Liver (tissue), 9 donors: ENCODE results near the gene DNAH6. TPM values are rescaled to one million over a fixed set of nuclear protein-coding genes. Genes with fewer than 3 reads are reported as not detected.

Source experiments
- DNase-seq: peaks from one replicate; pipeline ENCODE4 v3.0.0-alpha.2; 2017; ENCODE audit warnings: low spot score
- H3K27ac ChIP-seq, 2 donors: one replicate each; pipeline ENCODE4 v1.7.0; 2013; ENCODE audit warnings: inconsistent platforms in 2 of 2, low read length in 2 of 2, control low read depth in 1 of 2, low read depth in 1 of 2, mild to moderate bottlenecking in 1 of 2
- H3K27me3 ChIP-seq, 4 donors: one replicate each; pipeline versions ENCODE4 v1.6.1 to v1.7.0; 2013; ENCODE audit warnings: low read length in 3 of 4, inconsistent platforms in 1 of 4, mild to moderate bottlenecking in 1 of 4, moderate library complexity in 1 of 4; ENCODE audit not compliant: control insufficient read depth in 4 of 4, insufficient read depth in 4 of 4
- H3K36me3 ChIP-seq, 4 donors: one replicate each; pipeline versions ENCODE4 v1.6.1 to v1.7.0; 2013; ENCODE audit warnings: low read length in 3 of 4, mild to moderate bottlenecking in 3 of 4, low read depth in 1 of 4, moderate library complexity in 1 of 4; ENCODE audit not compliant: control insufficient read depth in 4 of 4, insufficient read depth in 3 of 4
- H3K4me1 ChIP-seq, 4 donors: one replicate each; pipeline versions ENCODE4 v1.6.1 to v1.7.0; 2013; ENCODE audit warnings: low read length in 3 of 4, mild to moderate bottlenecking in 3 of 4, moderate library complexity in 1 of 4; ENCODE audit not compliant: control insufficient read depth in 4 of 4, insufficient read depth in 4 of 4
- H3K4me3 ChIP-seq, 3 donors: one replicate each; pipeline versions ENCODE4 v1.6.1 to v1.7.0; 2013; ENCODE audit warnings: low read length in 3 of 3, control low read depth in 1 of 3, low read depth in 1 of 3, mild to moderate bottlenecking in 1 of 3
- H3K9ac ChIP-seq, 2 donors: one replicate each; pipeline ENCODE4 v1.7.0; 2013; ENCODE audit warnings: low read length in 2 of 2, mild to moderate bottlenecking in 2 of 2, moderate library complexity in 2 of 2, control low read depth in 1 of 2, low read depth in 1 of 2
- H3K9me3 ChIP-seq, 4 donors: one replicate each; pipeline versions ENCODE4 v1.6.1 to v1.7.0; 2013; ENCODE audit warnings: low read length in 3 of 4; ENCODE audit not compliant: control insufficient read depth in 4 of 4
- ATF3 ChIP-seq: IDR thresholded peaks from 2 replicates; pipeline ENCODE4 v1.6.1; 2016; ENCODE audit warnings: antibody characterized with exemption
- CTCF ChIP-seq: fragments of 150-350 bp; IDR thresholded peaks from 2 replicates; pipeline ENCODE4 v1.5.1; 2017; ENCODE audit warnings: improper control_type of control experiment, low read depth, low read length; ENCODE audit not compliant: missing input control
- EGR1 ChIP-seq, 2 donors: IDR thresholded peaks; 2 replicates each; pipeline ENCODE4 v1.6.1; 2016 to 2018; ENCODE audit warnings: antibody characterized with exemption in 2 of 2, low read depth in 2 of 2
- FOXA1 ChIP-seq: IDR thresholded peaks from 2 replicates; pipeline ENCODE4 v1.6.1; 2016; ENCODE audit warnings: antibody characterized with exemption
- FOXA2 ChIP-seq: IDR thresholded peaks from 2 replicates; pipeline ENCODE4 v1.6.1; 2016; ENCODE audit warnings: antibody characterized with exemption
- GABPA ChIP-seq, 2 donors: IDR thresholded peaks in 1 of 2; conservative IDR thresholded peaks in 1 of 2; 2 replicates each; pipeline ENCODE4 v1.6.1; 2016; ENCODE audit warnings: antibody characterized with exemption in 2 of 2, mild to moderate bottlenecking in 1 of 2, moderate library complexity in 1 of 2
- HNF4A ChIP-seq, 2 donors: conservative IDR thresholded peaks; 2 replicates each; pipeline ENCODE4 v1.6.1; 2016; ENCODE audit warnings: antibody characterized with exemption in 2 of 2, mild to moderate bottlenecking in 2 of 2
- HNF4G ChIP-seq: IDR thresholded peaks from 2 replicates; pipeline ENCODE4 v1.6.1; 2016; ENCODE audit warnings: antibody characterized with exemption
- JUND ChIP-seq, 2 donors: IDR thresholded peaks; 2 replicates each; pipeline ENCODE4 v1.6.1; 2016; ENCODE audit warnings: antibody characterized with exemption in 2 of 2
- MAX ChIP-seq: IDR thresholded peaks from 2 replicates; pipeline ENCODE4 v1.6.1; 2016; ENCODE audit warnings: antibody characterized with exemption
- NR2F2 ChIP-seq: IDR thresholded peaks from 2 replicates; pipeline ENCODE4 v1.6.1; 2016; ENCODE audit warnings: antibody characterized with exemption
- RAD21 ChIP-seq, 2 donors: IDR thresholded peaks; 2 replicates each; pipeline ENCODE4 v1.6.1; 2016; ENCODE audit warnings: antibody characterized with exemption in 2 of 2, mild to moderate bottlenecking in 2 of 2
- REST ChIP-seq: IDR thresholded peaks from 2 replicates; pipeline ENCODE4 v1.6.1; 2016; ENCODE audit warnings: antibody characterized with exemption, mild to moderate bottlenecking
- RXRA ChIP-seq, 2 donors: IDR thresholded peaks; 2 replicates each; pipeline ENCODE4 v1.6.1; 2017 to 2018; ENCODE audit warnings: antibody characterized with exemption in 2 of 2, mild to moderate bottlenecking in 1 of 2
- SP1 ChIP-seq: IDR thresholded peaks from 2 replicates; pipeline ENCODE4 v1.6.1; 2018; ENCODE audit warnings: antibody characterized with exemption, mild to moderate bottlenecking
- TAF1 ChIP-seq: conservative IDR thresholded peaks from 2 replicates; pipeline ENCODE4 v1.6.1; 2016; ENCODE audit warnings: antibody characterized with exemption, mild to moderate bottlenecking
- YY1 ChIP-seq: IDR thresholded peaks from 2 replicates; pipeline ENCODE4 v1.6.1; 2016; ENCODE audit warnings: antibody characterized with exemption, mild to moderate bottlenecking
- ZBTB33 ChIP-seq: IDR thresholded peaks from 2 replicates; pipeline ENCODE4 v1.6.1; 2016; ENCODE audit warnings: antibody characterized with exemption
- WGBS: extraction: QIAGEN DNeasy Blood & Tissue Kit; methylation state at CpG from one replicate; pipeline ENCODE4 v1.1.7; 2013; 5-methylcytosine and 5-hydroxymethylcytosine counted together
- polyA plus RNA-seq, 2 donors: library from polyadenylated mRNA; stranded (reverse) in 1 of 2; unstranded in 1 of 2; fragments of 200-250 nt in 1 of 2; fragments of >200 nt in 1 of 2; fragmentation: Nextera tagmentation in 1 of 2; extraction: Ambion mirVana in 1 of 2; gene quantifications; one replicate each; pipeline versions ENCODE4 v1.2.1 to v1.2.3, GENCODE V29; 2013 to 2015
- total RNA-seq, 2 donors: library from RNA; depleted of rRNA; stranded (reverse); fragments of >200 nt; gene quantifications; one replicate each; pipeline ENCODE4 v1.2.3, GENCODE V29; 2014
- donor health status: healthy.
- donor health status: healthy.
- donor health status: healthy.
- donor health status: healthy.
- donor health status: healthy.

DNAH6 gene
- total and polyA plus RNA-seq, 4 donors, result 0.32 to 1.6 (median 0.59) TPM

GRCh38 chr2:84829693-84830092 is 313.4 kb downstream of the DNAH6 start:
- 93% methylated on average over 2 of the region's 2 CpGs for WGBS
- Histone ChIP-seq H3K9ac (no peak overlapping the region), H3K4me3 (no peak overlapping the region), H3K9me3 (no peaks in the 10 kb centered on the region), H3K4me1 (peaks cover 0 to 6% (median 5%) of the 10 kb centered on the region in 4 donors), H3K27ac (no peak overlapping the region), H3K36me3 (no peaks in the 10 kb centered on the region), H3K27me3 (no peaks in the 10 kb centered on the region)
- no peak for TF ChIP-seq FOXA1
- TF ChIP-seq RAD21 (IDR thresholded peaks at IDR 0.05), result no peak
- no peak for TF ChIP-seq HNF4G
- TF ChIP-seq EGR1 (IDR thresholded peaks at IDR 0.05; ENCODE audit: low read depth in 2 of 2), result no peak
- TF ChIP-seq SP1, result no peak
- no peak for TF ChIP-seq CTCF
- no peak for TF ChIP-seq NR2F2
- no peak for TF ChIP-seq YY1
- no peak for TF ChIP-seq REST
- DNase-seq, result no peak

GRCh38 chr2:84830095-84830494 is 313.8 kb downstream of the DNAH6 start:
- H3K9me3 ChIP-seq, result no peaks in the 10 kb centered on the region
- 77% methylated on average over 11 of the region's 11 CpGs for WGBS
- H3K4me3 ChIP-seq, result no peak overlapping the region
- H3K27ac ChIP-seq, result no peak overlapping the region
- peaks cover 0 to 6% (median 5%) of the 10 kb centered on the region in 4 donors for H3K4me1 ChIP-seq
- no peak for DNase-seq
- no peaks in the 10 kb centered on the region for H3K36me3 ChIP-seq
- TF ChIP-seq HNF4A (conservative IDR thresholded peaks at IDR 0.05), result no peak
- TF ChIP-seq MAX, result no peak
- TF ChIP-seq FOXA2, result no peak
- no peak for TF ChIP-seq EGR1 (IDR thresholded peaks at IDR 0.05; ENCODE audit: low read depth in 2 of 2)
- TF ChIP-seq RXRA (IDR thresholded peaks at IDR 0.05), result no peak
- TF ChIP-seq NR2F2, result no peak
- TF ChIP-seq ZBTB33, result no peak
- no peak for TF ChIP-seq ATF3
- TF ChIP-seq RAD21 (IDR thresholded peaks at IDR 0.05), result no peak
- TF ChIP-seq CTCF, result no peak
- no peak for TF ChIP-seq REST
- TF ChIP-seq YY1, result no peak
- no peak for TF ChIP-seq HNF4G
- no peak for TF ChIP-seq TAF1
- no peak for TF ChIP-seq JUND (IDR thresholded peaks at IDR 0.05)
- TF ChIP-seq GABPA (IDR thresholded peaks at IDR 0.05 in 1 of 2, conservative IDR thresholded peaks at IDR 0.05 in 1 of 2), result no peak
- no peak for TF ChIP-seq FOXA1
- TF ChIP-seq SP1, result no peak
- H3K9ac ChIP-seq, result no peak overlapping the region
- no peaks in the 10 kb centered on the region for H3K27me3 ChIP-seq
